ENCODE results near the gene HSPB8.

GRCh38 chr12:119200601-119201000, 21.9 kb downstream of the HSPB8 start:
- TF ChIP-seq, protein P1, sequence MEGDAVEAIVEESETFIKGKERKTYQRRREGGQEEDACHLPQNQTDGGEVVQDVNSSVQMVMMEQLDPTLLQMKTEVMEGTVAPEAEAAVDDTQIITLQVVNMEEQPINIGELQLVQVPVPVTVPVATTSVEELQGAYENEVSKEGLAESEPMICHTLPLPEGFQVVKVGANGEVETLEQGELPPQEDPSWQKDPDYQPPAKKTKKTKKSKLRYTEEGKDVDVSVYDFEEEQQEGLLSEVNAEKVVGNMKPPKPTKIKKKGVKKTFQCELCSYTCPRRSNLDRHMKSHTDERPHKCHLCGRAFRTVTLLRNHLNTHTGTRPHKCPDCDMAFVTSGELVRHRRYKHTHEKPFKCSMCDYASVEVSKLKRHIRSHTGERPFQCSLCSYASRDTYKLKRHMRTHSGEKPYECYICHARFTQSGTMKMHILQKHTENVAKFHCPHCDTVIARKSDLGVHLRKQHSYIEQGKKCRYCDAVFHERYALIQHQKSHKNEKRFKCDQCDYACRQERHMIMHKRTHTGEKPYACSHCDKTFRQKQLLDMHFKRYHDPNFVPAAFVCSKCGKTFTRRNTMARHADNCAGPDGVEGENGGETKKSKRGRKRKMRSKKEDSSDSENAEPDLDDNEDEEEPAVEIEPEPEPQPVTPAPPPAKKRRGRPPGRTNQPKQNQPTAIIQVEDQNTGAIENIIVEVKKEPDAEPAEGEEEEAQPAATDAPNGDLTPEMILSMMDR (IDR thresholded peaks at IDR 0.05), result no peak
- no peak for TF ChIP-seq POLR2A (IDR thresholded peaks at IDR 0.05)

Measured in body of pancreas (tissue), 4 donors.